Right ventricle myocardium superior (tissue), 1 donor: ENCODE results near the gene ABCC1. TPM values are rescaled to one million over a fixed set of nuclear protein-coding genes. Genes with fewer than 3 reads are reported as not detected.
"Not testable (repeated sequence)": the region's sequence is repeated elsewhere in the genome, so short reads cannot be mapped to it uniquely, and the experiment has no call there.

Source experiments
- ATAC-seq: fragments of 200-7000 bp; cut with Tn5 transposase; one replicate; pipeline ENCODE4 v1.9.1; 2020; ENCODE audit warnings: mild to moderate bottlenecking; ENCODE audit not compliant: poor library complexity
- DNase-seq: peaks from one replicate; pipeline ENCODE4 v3.0.0-alpha.2; 2020
- intact Hi-C: fragments of 100-400 bp; cut with DNase I; formaldehyde crosslinking; loops from one replicate; pipeline ENCODE4 v1.11.2; 2022
- total RNA-seq: library from RNA; stranded (reverse); fragmentation: NEBNext Ultra II Directional; extraction: Animal tissue kit (Norgen Biotek cat#: 25700); gene quantifications from one replicate; pipeline ENCODE4 v1.2.1, GENCODE V29; 2021
- donor health status: DM: no; HTN: yes; CAD: no; lungs with severe emphysema.

ABCC1 gene
- total RNA-seq, 1 donor from 2014 or later = 24.4 TPM

- intact Hi-C loops = loop anchor here (10.0 kb wide), 1 partner anchor 75 kb away; no protein-coding TSS in a partner anchor
- DNase-seq = no peak
- ATAC-seq = no peak
Measured at GRCh38 chr16:15979801-15980200, 30.4 kb downstream of the ABCC1 start.

GRCh38 chr16:15980329-15980728, 30.9 kb downstream of the ABCC1 start:
- ATAC-seq = no peak
- DNase-seq = no peak
- intact Hi-C loops = no loop called here

- intact Hi-C loops = no loop called here
- ATAC-seq = no peak
- no peak for DNase-seq
Measured at GRCh38 chr16:15981382-15981781, 32.0 kb downstream of the ABCC1 start.

GRCh38 chr16:15982194-15982915, 32.9 kb downstream of the ABCC1 start:
- ATAC-seq, intact Hi-C loops, DNase-seq: not testable (repeated sequence)

- no peak for ATAC-seq
- DNase-seq = no peak
- intact Hi-C loops = no loop called here
Measured at GRCh38 chr16:15983898-15984297, 34.5 kb downstream of the ABCC1 start.

- ATAC-seq (no peak), DNase-seq (no peak)
- intact Hi-C loops = no loop called here
Measured at GRCh38 chr16:15985144-15985543, 35.7 kb downstream of the ABCC1 start.

GRCh38 chr16:15986261-15986660, 36.8 kb downstream of the ABCC1 start:
- intact Hi-C loops = no loop called here
- ATAC-seq (no peak), DNase-seq (no peak)

- DNase-seq = no peak
- intact Hi-C loops = no loop called here
Measured at GRCh38 chr16:15988268-15989013, 39.0 kb downstream of the ABCC1 start.

GRCh38 chr16:15990902-15991301, 41.5 kb downstream of the ABCC1 start:
- no peak for DNase-seq
- intact Hi-C loops = no loop called here

More at GRCh38 chr16:15988268-15989013, 39.0 kb downstream of the ABCC1 start:
- peak; percentile 42 for ATAC-seq

GRCh38 chr16:15993128-15993527, 43.7 kb downstream of the ABCC1 start:
- intact Hi-C loops = no loop called here
- DNase-seq (no peak), ATAC-seq (no peak)

More at GRCh38 chr16:15990902-15991301, 41.5 kb downstream of the ABCC1 start:
- no peak for ATAC-seq

GRCh38 chr16:15993541-15993940, 44.1 kb downstream of the ABCC1 start:
- ATAC-seq (no peak), DNase-seq (no peak)
- intact Hi-C loops = no loop called here

GRCh38 chr16:15993946-15994665, 44.7 kb downstream of the ABCC1 start:
- intact Hi-C loops = no loop called here
- peak; percentile 75 for ATAC-seq
- DNase-seq = no peak

- intact Hi-C loops = no loop called here
- ATAC-seq (no peak), DNase-seq (peak; percentile 63)
Measured at GRCh38 chr16:15996432-15997109, 47.2 kb downstream of the ABCC1 start.

GRCh38 chr16:16000685-16001084, 51.3 kb downstream of the ABCC1 start:
- DNase-seq = no peak
- intact Hi-C loops = no loop called here

GRCh38 chr16:16001596-16002255, 52.3 kb downstream of the ABCC1 start:
- DNase-seq = no peak
- intact Hi-C loops = no loop called here
- no peak for ATAC-seq

More at GRCh38 chr16:16000685-16001084, 51.3 kb downstream of the ABCC1 start:
- no peak for ATAC-seq

- intact Hi-C loops = no loop called here
- ATAC-seq (no peak), DNase-seq (no peak)
Measured at GRCh38 chr16:16003719-16004313, 54.4 kb downstream of the ABCC1 start.

GRCh38 chr16:16004314-16004749, 54.9 kb downstream of the ABCC1 start:
- intact Hi-C loops = no loop called here
- DNase-seq = no peak
- no peak for ATAC-seq

GRCh38 chr16:16005721-16006120, 56.3 kb downstream of the ABCC1 start:
- DNase-seq (no peak), ATAC-seq (no peak)
- intact Hi-C loops = no loop called here
